GM23248 (cell line): ENCODE results near the gene AP2B1.

Experiments
- EZH2 ChIP-seq: fragments of 200-600 bp; sonication (generic); IDR thresholded peaks from 2 replicates; pipeline ENCODE4 v1.6.1; 2018; ENCODE audit warnings: antibody characterized with exemption, mild to moderate bottlenecking; ENCODE audit not compliant: insufficient read depth, poor library complexity, severe bottlenecking
- EZH2phosphoT487 ChIP-seq: fragments of 200-600 bp; sonication (generic); IDR thresholded peaks from 2 replicates; pipeline ENCODE4 v1.6.1; 2018; ENCODE audit warnings: antibody characterized with exemption, moderate library complexity, mild to moderate bottlenecking, low read depth; ENCODE audit not compliant: insufficient read depth

- no peak for TF ChIP-seq EZH2
- no peak for TF ChIP-seq EZH2phosphoT487
These were observed at the start of gene AP2B1 for GRCh38 chr17:35587074-35587961.
